Activated CD4-positive, alpha-beta T cell treated with anti-CD3 and anti-CD28 coated beads for 4 hours (primary cell): ENCODE measurements around the gene ARPP21.

Experiments used
- DNase-seq, 2 donors: peaks; one replicate each; pipeline ENCODE4 v3.0.0-alpha.2; 2020

The ARPP21 gene

DNA sequence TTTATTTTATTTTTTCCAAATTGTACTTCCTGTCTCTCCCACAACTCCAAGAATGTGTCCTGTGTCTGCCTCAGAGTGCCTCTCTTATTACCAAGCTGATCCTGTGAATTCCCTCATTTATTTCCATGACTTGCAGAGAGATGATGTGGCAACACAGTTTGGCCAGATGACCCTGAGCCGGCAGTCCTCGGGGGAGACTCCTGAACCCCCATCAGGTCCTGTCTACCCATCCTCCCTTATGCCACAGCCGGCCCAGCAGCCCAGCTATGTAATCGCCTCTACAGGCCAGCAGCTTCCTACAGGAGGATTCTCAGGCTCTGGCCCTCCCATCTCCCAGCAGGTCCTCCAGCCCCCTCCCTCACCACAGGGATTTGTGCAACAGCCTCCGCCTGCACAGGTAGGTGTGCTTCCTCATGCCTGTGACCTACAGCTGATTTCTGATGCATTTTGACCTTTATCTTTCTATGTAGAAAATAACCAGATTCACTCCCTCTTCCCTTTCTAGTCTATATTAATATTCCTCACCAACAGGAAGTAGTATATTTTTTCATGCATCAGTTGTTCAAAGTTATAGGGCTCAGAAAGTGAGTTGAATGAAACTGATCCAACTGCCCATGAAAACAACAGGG, 100.0 kb downstream of the ARPP21 start:
- DNase-seq: no peak

DNA sequence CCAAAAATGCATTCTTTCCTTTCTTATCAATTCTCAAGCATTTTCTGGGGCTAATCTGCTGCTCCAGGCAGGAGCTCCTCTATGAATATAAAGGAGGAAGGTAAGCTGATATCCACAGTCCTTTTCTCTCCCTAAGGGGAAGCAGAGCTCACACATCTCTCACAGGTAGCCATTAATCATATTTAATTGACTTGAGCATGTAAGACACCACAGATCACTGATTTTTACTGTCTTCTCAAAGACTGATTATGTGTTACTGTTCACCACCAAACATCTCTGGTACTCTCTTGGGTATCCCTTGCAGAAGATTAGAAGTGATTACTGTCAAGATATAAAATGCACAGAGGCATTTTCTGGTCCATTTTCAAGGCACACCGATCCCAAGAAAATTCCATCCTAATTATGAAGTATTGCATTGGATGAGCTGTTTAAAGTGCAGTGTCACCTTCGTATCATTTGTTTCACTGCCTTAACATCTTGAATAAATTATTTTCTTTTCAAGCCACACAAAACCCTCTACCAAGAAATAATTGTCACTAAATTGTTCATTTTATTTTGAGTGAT, 100.7 kb downstream of the ARPP21 start:
- DNase-seq: no peak

DNA sequence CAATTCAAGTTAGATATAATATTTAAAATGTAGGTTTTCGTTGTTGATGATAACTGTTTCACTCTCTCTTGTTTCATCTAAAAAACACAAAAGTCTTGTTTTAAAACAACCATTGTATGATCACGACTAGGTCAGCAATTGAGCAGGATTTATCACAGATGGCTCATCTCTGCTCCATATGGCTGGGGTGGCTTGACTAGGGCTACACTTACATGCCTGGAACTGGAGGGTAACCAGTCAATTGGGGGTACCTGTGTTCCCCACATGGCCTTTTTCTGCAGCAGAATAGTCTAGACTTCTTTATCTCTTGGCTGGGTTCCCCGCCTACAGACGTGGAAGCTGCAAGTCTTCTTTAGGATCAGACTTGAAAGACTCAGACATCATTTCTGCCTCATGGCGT, 103.9 kb downstream of the ARPP21 start:
- no peak for DNase-seq

DNA sequence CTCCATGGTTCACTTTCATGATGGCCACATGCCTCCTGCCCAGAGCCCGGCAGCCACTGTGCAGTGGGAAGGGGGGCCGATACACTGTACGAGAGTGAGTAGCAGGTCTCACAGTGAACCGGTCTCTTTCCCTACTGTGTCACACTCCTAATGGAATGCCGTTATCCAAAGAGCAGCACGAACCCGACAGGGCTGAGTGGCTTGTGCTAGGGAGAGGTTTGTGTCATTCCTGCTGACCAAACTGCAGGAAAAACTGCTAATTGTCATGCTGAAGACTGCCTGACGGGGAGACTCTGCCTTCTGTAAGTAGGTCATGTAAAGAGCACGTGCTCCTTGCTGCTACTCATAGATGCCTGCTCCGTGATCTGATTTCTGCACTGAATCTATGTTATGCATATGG, 105.1 kb downstream of the ARPP21 start:
- DNase-seq: no peak

DNA sequence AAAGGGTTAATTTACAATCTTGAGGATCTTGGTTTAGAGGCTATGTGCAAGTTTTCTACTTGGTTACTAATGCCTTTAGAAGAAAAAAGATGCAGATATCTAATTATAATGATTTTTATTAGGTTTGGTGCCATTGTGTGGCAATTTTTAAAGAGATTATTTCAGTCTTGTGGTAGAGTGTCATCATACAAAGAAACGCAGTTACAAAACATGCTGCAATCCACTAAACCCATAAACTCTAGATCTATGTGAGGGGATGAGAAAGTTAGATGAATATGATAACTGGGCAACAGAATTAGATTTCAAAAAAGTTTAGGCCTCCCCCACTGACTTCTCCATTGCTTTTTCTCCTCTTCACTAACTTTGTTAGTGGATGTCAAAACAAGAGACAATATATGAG, 106.0 kb downstream of the ARPP21 start:
- no peak for DNase-seq

DNA sequence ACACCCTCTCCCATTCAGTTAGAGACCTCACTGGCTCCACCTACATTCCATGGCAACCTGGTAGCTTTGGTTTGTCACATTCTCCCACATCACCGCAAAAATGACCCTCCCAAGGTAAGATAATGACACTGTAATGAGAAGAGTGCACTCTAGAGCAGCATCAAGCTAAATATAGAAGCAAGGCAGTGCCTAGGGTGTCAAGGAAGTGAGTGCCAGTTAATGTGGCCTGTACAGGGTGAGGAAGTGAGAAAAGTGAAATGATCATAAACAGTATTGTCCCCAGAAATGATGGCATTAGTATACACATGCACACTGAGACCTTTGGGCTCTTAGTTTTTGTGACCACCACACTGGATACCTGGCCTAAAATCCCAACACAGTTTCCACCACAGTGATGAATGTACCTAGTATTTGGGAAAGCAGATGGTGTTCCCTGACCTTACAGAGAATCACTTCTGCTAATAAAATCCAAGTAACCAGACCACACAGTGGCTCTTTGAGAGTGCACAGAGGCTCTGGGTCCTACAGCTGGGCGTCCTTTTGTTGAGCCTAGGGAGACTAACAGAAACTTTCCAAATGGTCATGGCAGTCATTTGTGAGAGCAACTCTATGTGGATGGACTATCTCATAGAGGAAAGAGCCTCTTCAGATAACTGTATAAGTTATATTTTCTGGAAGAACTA, 106.6 kb downstream of the ARPP21 start:
- no peak for DNase-seq

DNA sequence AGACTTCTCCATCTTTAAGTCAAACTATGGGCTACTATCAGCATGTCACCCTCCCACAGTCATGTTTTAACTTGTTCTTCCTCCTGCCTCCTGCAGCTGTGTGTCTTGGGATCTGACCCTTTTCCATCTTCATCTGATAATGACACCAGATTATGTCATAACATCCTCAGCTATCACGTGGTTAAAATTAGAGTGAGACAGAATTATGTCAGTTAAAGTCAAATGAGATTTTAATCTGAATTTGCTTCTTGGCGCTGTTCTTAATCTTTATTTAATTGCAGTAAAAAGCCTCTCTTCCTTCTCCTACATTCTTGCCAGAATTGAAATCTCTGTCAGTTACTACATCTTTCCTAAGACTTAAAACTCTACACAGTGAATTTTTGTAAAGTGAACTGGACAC, 107.2 kb downstream of the ARPP21 start:
- DNase-seq: no peak

DNA sequence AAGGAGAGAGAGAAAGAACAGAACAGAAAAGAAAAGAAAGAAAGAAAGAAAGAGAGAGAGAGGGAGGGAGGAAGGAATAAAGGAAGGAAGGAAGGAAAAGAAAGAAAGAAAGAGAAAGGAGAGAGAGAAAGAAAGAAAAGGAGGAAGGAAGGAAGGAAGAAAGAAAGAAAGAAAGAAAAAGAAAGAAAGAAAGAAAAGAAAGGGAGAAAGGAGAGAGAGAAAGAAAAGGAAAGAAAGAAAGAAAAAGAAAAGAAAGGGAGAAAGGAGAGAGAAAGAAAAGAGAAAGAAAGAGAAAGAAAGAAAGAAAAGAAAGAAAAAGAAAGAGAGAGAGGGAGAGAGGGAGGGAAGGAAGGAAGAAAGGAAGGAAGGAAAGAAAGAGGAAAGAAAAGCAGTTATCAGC, 108.8 kb downstream of the ARPP21 start:
- DNase-seq: no peak

DNA sequence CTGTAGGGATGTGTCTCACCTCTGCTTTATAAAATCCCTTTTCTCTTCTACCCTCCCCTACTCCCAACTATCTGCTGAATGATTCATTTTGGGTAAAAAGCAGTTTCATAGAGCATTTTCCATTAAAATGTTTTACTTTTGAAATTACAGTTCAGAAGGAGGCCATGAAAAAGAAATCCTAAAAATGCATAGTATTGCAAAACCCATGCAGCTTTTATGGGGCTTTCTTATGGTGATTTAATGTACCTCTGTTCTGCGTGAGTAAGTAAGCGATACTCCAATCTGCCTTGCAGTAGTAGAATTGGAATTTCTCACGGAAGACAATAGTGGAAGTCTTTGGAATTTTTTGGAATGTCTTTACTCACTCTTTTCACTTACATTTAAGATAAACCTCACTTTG, 111.9 kb downstream of the ARPP21 start:
- no peak for DNase-seq

DNA sequence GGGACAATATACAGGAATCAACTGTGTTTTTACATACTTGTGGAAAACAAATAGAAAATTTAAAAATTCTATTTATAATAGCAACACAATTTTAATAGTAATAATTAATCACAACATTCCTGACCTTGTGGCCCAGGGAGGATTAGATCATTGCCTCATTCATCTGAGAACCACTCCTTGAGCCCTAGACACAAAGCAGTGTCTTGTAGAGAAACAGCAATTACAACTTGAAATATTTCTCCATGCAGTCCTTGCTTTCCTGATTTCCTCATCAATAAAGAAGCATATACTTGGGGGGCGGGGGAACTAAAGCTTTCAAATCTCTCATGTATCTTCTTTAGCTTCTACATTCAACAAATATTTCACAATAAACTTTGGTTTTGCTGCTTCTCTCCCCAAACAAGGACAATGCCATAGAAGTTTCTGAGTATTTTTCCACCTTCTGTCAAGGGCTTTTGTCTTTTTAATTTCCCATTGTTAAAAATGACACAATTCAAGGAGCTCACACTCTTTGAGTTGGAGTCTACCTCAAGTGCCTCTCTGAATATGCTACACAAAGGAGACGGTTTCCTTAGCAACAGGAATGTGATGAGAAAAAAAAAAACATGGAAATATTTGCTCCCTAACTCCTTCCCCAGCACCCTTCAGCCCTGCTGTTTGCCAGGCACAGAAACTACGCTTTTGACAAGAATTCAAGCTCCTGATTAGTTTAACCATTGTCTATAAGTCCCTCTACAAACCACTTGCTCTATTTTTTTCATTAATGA, 118.8 kb downstream of the ARPP21 start:
- no peak for DNase-seq

DNA sequence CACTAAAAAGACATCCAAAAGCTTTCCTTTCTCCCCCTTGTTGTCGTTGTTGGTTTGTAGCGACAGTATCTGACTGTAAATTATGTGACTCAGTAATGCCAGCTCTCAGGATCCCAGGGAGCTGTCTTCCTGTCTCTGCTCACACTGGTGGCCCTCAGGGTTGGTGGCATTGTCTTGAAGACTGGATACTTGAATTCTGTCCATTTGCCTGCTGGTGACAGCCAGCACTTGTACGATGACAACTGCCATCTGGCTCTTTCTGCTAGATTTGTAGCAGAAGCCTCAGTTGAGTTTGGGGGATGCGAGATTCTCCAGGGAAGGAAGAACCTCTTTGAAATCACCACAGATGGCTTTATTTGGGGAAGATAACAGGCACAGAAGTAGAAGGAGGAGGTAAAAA, 120.8 kb downstream of the ARPP21 start:
- DNase-seq: no peak

DNA sequence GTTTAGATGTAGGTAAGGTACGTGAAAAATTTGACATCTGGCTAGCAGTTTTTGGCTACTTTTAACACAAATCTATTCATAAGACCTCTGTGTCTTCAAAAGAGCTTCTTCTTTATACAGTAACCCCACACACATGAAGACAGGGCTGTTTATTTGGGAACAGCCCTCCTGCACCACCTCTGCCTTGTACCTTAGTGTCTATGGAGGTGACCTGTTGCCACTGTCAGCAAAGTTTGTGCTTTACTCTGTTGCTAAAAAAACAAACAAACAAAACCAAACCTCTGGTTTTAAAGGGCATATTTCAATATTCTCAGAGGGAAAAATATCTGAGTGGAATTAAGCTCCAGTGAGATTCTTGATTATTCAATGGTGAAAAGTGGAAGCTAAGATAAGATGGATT, 122.0 kb downstream of the ARPP21 start:
- no peak for DNase-seq

DNA sequence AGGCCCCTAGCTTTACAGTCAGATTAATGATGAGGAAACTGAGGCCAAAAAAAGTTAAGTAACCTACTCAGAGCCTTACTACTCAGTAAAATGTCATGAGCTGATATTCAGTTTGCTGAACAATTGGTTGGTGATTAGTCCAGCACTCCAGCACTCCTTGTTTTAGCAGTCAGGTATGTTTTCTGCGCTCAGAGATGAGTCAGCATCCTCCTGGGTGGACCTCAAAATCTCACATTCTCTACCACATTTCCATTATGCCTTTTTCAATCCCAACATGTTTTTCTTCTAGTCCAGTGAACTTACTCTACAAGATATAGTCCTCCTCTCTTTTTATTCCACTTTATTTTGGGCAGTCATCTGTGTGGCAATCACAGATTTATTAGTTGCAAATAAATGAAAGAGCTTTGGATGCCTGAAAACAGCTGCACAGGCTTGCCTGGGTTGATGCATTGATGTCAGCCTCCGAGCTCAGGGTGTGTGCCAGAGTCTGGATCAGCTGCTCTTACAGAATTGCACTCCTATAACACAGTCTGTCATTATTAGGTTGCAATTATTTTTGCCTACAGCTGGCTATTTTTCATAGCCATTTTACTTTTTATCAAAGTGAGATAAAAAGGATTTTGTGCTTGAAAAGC, 133.2 kb downstream of the ARPP21 start:
- no peak for DNase-seq

DNA sequence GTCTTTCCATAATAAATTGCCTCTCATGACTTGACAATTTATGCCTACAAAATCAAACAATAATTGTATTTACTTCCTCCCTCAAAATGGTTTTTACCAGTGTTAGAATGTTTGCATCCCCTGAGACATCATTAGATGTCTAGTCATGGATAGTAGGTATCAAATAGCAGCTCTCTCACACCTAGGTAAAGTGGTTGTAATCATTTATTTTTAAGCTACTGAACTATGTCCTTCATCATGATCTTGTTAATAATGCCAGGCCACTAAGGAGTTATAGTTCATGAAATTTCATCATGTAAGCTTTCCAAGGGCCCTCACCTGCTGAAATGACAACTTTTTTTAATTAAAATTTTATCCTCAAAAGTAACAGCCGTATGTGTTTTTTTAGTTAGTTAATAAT, 134.1 kb downstream of the ARPP21 start:
- no peak for DNase-seq

DNA sequence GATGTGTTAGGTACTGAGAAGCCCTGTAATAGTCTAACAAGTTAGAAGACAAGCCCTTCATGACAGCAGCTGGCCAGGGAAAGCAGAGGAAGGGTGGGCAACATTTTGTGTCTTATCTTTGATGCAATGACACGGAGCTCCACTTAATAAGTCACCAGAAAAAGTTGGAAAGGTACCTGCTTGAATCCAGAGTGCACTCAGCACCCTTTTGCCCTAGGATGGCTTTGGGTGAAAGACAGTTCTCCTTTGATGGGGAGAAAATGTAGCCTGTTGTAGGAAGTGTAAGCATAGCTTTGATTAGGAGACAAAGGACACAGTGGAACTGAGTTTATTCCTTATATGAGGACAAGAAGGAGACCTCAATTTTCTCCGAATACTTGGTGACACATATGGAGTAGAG, 137.0 kb downstream of the ARPP21 start:
- no peak for DNase-seq

DNA sequence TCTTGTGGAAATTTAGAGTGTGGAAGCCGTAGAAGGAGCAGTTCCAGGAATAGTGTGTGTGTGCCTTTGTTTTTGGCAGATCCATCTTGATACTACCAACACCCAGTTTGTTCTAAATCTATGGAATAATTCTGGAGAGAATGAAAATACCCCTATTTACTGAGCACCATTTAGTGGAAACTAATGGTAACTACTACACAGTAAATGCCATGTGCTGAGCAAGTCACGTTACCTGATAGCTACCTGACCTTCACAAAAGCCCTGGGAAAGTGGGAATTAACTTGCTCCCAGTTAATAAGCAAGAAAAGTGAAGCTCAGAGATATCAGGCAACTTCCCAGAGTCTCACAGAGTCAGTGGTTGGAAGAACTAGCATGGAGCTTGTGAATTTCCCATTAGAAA, 137.7 kb downstream of the ARPP21 start:
- DNase-seq: no peak

DNA sequence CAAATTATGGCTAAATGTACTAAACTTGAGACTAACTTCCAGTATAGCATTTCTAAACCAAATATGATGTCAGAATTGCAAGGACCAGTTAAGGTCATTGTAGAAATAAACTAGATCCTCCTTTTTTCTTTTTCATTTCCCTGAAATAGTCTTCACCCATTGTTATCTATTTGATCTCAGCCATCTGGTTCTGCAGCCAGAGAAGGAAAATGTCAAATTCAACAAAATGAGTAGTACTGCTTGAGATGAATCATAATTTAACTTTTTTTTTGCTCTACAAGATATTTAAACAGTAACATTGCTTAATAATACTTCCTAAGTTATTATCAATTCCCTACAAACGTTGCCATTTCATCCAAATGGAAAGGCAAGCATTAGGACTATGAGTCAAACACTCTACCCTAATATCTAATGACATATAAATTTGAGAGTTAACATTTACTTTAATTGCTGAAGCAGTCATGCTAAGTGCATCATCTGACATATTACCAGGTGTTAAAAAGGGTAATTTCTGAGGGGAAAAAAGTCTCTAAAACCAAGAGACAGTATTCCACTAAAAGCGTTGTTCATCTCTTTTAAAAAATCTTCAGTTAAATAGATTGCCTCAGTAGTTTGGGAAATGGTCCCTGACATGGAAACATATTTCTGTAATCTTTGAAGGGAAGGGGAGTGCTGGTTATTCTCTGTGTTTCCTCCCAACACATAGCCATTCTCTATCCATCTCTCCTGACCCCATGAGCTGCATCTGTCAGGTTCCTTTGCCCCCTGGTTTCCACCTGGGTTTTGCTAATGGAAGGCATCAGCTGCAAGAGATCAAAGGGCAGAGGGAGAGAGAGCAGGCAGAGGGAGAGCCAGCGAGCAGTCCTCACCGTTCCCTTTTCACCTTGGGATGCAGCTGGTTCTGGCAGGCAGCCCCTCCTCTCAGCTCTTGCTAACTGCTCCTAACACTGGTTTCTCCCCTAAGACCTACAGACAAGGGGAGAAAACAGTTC, 138.5 kb downstream of the ARPP21 start:
- no peak for DNase-seq

DNA sequence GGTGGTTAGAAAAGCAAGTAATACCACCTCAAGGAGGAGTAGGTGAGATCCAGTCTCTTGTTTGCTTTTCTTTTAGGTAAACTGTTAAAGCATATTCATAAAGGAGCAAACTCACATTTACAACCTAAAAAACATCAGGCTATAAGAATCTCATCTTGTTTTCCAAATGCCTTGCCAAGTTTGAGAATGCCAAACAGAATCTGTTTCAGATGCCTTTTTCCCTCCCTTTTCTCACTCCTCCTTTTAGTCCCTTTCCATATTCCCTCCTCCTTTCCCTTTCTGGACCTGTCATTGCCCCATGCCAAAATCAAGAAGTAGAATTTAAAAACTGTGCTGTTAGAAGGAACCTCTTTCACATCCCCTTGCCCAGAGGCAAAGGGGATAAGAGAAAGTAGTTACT, 140.3 kb downstream of the ARPP21 start:
- no peak for DNase-seq

DNA sequence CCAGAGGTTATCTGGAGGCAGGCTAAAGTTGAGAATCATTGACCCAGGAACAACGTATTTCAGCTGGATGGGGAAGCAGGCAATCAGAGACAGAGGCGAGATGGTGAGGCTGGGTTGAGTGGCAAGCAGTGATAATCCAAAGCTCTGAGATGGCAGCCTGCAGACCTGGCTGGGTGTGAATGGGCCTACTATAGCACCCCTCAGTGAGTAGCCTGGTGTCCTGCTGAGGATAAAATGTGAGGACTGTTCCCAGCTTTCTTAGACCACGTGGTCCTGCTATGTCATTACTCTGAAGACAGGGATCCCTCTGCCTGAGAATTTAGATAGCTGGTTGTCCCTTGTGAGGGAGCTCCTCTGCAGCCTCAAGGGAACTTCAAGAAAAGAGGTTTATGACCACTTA, 141.5 kb downstream of the ARPP21 start:
- no peak for DNase-seq

DNA sequence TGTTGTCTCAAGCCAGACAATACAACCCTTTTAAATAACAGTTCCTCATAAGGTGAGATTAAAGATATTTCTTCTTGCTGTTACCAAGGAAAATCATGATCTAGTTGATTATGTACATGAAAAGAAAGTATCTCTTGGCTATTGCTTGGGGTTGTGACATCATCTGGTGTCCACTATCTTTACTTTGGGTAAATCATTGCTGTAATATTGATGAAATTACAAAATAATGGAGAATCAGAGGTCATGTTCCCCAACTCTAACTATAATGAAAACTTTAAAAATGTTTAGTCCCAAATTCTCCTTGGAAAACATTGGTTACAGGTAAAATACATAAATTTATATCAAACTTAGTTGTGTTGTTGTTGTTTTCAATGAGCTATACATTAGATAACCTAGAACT, 142.2 kb downstream of the ARPP21 start:
- no peak for DNase-seq

DNA sequence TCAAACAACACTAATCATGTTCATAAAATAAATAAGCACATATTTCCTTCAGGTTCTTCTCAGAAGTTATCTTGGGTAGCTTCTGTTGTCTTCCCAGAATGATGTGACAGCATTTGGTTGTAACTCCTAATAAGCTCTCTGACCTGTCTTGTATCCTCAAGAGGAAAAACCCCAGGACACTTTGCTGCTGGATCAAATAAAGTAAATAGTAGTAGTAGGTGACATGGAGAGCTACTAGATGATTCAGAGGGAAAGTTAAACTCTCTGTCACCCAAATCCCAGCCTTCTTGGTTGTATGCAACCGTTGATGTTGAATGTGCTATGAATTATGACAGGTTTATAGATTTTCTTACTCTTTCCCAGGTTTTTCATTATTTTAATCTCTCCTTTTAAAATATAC, 143.0 kb downstream of the ARPP21 start:
- DNase-seq: no peak

DNA sequence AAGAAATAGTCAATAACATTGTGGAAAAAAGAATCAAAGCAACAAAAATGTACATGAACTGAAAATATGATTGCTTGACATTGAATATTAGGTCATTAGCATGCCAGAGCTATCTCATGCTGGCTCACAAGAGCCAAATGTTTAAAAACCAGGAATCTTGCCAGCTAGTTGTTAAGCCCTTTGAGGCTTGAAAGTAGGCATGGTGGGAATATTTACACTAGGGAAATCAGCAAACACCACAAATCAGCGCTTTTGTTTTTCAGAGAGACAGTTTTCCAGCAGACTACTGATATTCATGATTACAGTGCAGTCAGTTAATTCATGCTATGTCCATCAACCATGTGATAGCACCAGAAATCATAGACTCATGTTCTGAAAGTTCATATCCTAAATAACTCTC, 144.8 kb downstream of the ARPP21 start:
- DNase-seq: no peak
